ENCODE measurements around the gene MOB1B. TPM values are rescaled to one million over a fixed set of nuclear protein-coding genes. Genes with fewer than 3 reads are reported as not detected.

The MOB1B gene
- total and polyA plus RNA-seq, 2 experiments from 2014 or later: 7.9 to 30.2 TPM

GRCh38 chr4:70936200-70936787 is 34.1 kb downstream of the MOB1B start:
- H3K4me1 ChIP-seq (ENCODE audit: insufficient read depth): peaks cover 3% of the 10 kb centered on the region; the same call in 1 of the 2 replicates
- no peak overlapping the region for H3K4me3 ChIP-seq
- ATAC-seq (no peak), DNase-seq (ENCODE audit: low spot score) (no peak)
- H3K36me3 ChIP-seq (ENCODE audit: insufficient read depth): no peaks in the 10 kb centered on the region
- no peak overlapping the region for H3K4me3 Mint-ChIP-seq
- no peak overlapping the region for H3K4me2 ChIP-seq
- peaks cover 6% of the 10 kb centered on the region for H3K27me3 Mint-ChIP-seq (ENCODE audit: insufficient read depth, low read depth, poor library complexity)
- no peaks in the 10 kb centered on the region for H3K9me3 Mint-ChIP-seq
- no peak overlapping the region for H2AFZ ChIP-seq
- peaks cover 97% of the 10 kb centered on the region for H3K79me2 ChIP-seq (replicated peaks; ENCODE audit: insufficient read depth)
- H3K36me3 Mint-ChIP-seq (ENCODE audit: low read depth): peaks cover 15% of the 10 kb centered on the region; the same call in 2 of the 3 replicates
- H3K9me2 ChIP-seq (ENCODE audit: insufficient read depth): no peaks in the 10 kb centered on the region
- peaks cover 6% of the 10 kb centered on the region for H3K4me1 Mint-ChIP-seq
- no peaks in the 10 kb centered on the region for H3F3A ChIP-seq (replicated peaks; ENCODE audit: low read depth)
- H4K20me1 ChIP-seq (replicated peaks; ENCODE audit: insufficient read depth): peaks cover 7% of the 10 kb centered on the region; the same call in 1 of the 2 replicates
- TF ChIP-seq CREB1 (CRISPR knock-in tag; IDR thresholded peaks at IDR 0.05; ENCODE audit: low read depth) (no peak), EZH2 (IDR thresholded peaks at IDR 0.05; ENCODE audit: low read depth, unreplicated experiment) (no peak)
- no peak overlapping the region for H3K27ac ChIP-seq (ENCODE audit: low read depth)
- no peaks in the 10 kb centered on the region for H3K27me3 ChIP-seq (ENCODE audit: insufficient read depth)
- no peak overlapping the region for H3K27ac Mint-ChIP-seq

GRCh38 chr4:70938086-70938485 is 35.9 kb downstream of the MOB1B start:
- H3K4me1 Mint-ChIP-seq: peaks cover 8% of the 10 kb centered on the region
- Histone ChIP-seq H3K79me2 (replicated peaks; ENCODE audit: insufficient read depth) (peaks cover 87% of the 10 kb centered on the region), H3K4me3 (no peak overlapping the region), H3K27ac (ENCODE audit: low read depth) (no peak overlapping the region; the same call in 1 of the 2 replicates), H3F3A (replicated peaks; ENCODE audit: low read depth) (no peaks in the 10 kb centered on the region), H3K4me2 (no peak overlapping the region), H3K36me3 (ENCODE audit: insufficient read depth) (no peaks in the 10 kb centered on the region), H4K20me1 (replicated peaks; ENCODE audit: insufficient read depth) (peaks cover 7% of the 10 kb centered on the region; the same call in 1 of the 2 replicates), H3K27me3 (ENCODE audit: insufficient read depth) (no peaks in the 10 kb centered on the region), H3K9me2 (ENCODE audit: insufficient read depth) (no peaks in the 10 kb centered on the region), H3K4me1 (ENCODE audit: insufficient read depth) (peaks cover 3% of the 10 kb centered on the region; the same call in 1 of the 2 replicates), H2AFZ (no peak overlapping the region)
- ATAC-seq: no peak
- H3K4me3 Mint-ChIP-seq: no peak overlapping the region
- H3K36me3 Mint-ChIP-seq (ENCODE audit: low read depth): peaks cover 12% of the 10 kb centered on the region; the same call in 2 of the 3 replicates
- peaks cover 6% of the 10 kb centered on the region for H3K27me3 Mint-ChIP-seq (ENCODE audit: insufficient read depth, low read depth, poor library complexity)
- H3K9me3 Mint-ChIP-seq: no peaks in the 10 kb centered on the region
- H3K27ac Mint-ChIP-seq: no peak overlapping the region; the same call in 1 of the 2 replicates
- no peak for TF ChIP-seq JUNB (IDR thresholded peaks at IDR 0.05; ENCODE audit: unreplicated experiment)
- no peak for TF ChIP-seq POLR2AphosphoS5 (IDR thresholded peaks at IDR 0.05; ENCODE audit: low read depth)
- TF ChIP-seq CREB1 (CRISPR knock-in tag; IDR thresholded peaks at IDR 0.05; ENCODE audit: low read depth): no peak
- no peak for TF ChIP-seq ZNF114 (CRISPR knock-in tag; IDR thresholded peaks at IDR 0.05)
- no peak for TF ChIP-seq STAT1 (IDR thresholded peaks at IDR 0.05; ENCODE audit: unreplicated experiment)
- no peak for TF ChIP-seq NANOG (IDR thresholded peaks at IDR 0.05; ENCODE audit: borderline replicate concordance)
- no peak for TF ChIP-seq ZNF331 (CRISPR knock-in tag; IDR thresholded peaks at IDR 0.05; ENCODE audit: low read depth)
- no peak for DNase-seq (ENCODE audit: low spot score)

GRCh38 chr4:70940134-70940533 is 38.0 kb downstream of the MOB1B start:
- ATAC-seq: peak; percentile 87

More at GRCh38 chr4:70940134-70940533, 38.0 kb downstream of the MOB1B start:
- H4K20me1 ChIP-seq (replicated peaks; ENCODE audit: insufficient read depth): peaks cover 8% of the 10 kb centered on the region; the same call in 1 of the 2 replicates
- DNase-seq (ENCODE audit: low spot score): peak; percentile 57
- Mint-ChIP-seq H3K27ac (no peak overlapping the region), H3K4me1 (peaks cover 15% of the 10 kb centered on the region), H3K4me3 (no peak overlapping the region), H3K36me3 (ENCODE audit: low read depth) (peaks cover 12% of the 10 kb centered on the region; the same call in 2 of the 3 replicates), H3K27me3 (ENCODE audit: insufficient read depth, low read depth, poor library complexity) (peaks cover 6% of the 10 kb centered on the region), H3K9me3 (no peaks in the 10 kb centered on the region)
- H3K36me3 ChIP-seq (ENCODE audit: insufficient read depth): no peaks in the 10 kb centered on the region
- H3K4me3 ChIP-seq: no peak overlapping the region
- H3K79me2 ChIP-seq (replicated peaks; ENCODE audit: insufficient read depth): peaks cover 80% of the 10 kb centered on the region
- peaks cover 6% of the 10 kb centered on the region for H3K4me1 ChIP-seq (ENCODE audit: insufficient read depth)
- H3F3A ChIP-seq (replicated peaks; ENCODE audit: low read depth): no peaks in the 10 kb centered on the region
- no peaks in the 10 kb centered on the region for H3K9me2 ChIP-seq (ENCODE audit: insufficient read depth)
- no peak overlapping the region for H2AFZ ChIP-seq
- no peaks in the 10 kb centered on the region for H3K27me3 ChIP-seq (ENCODE audit: insufficient read depth)
- no peak overlapping the region for H3K4me2 ChIP-seq
- peak; percentile 31 to 39 for TF ChIP-seq CTCF (conservative IDR thresholded peaks at IDR 0.05; ENCODE audit: low read depth in 2 of 2)
- no peak for TF ChIP-seq NANOG (IDR thresholded peaks at IDR 0.05; ENCODE audit: borderline replicate concordance)
- no peak overlapping the region for H3K27ac ChIP-seq (ENCODE audit: low read depth)

Measured in GM23338 (cell line).